Measurements from ENCODE around the gene AMPD2.

GRCh38 chr1:109664671-109665070 lies 45.0 kb downstream of the AMPD2 start:
- no peak for TF ChIP-seq CTCF (IDR thresholded peaks at IDR 0.05)
- TF ChIP-seq POLR2A (IDR thresholded peaks at IDR 0.05) = no peak
- TF ChIP-seq EP300 (IDR thresholded peaks at IDR 0.05) = no peak

All from upper lobe of left lung (tissue), 4 donors.